HFFc6 (cell line): Measurements from ENCODE around the gene WBP4. TPM values are rescaled to one million over a fixed set of nuclear protein-coding genes. Genes with fewer than 3 reads are reported as not detected.

ENCODE experiments used
- DNase-seq: peaks from one replicate; pipeline ENCODE4 v3.0.0-alpha.2; 2018
- H3K27ac Mint-ChIP-seq: 2 replicates; pipeline ENCODE4 v1.8.0; 2020; ENCODE audit warnings: mild to moderate bottlenecking, mixed read lengths
- H3K27me3 Mint-ChIP-seq: 2 replicates; pipeline ENCODE4 v1.8.0; 2021; ENCODE audit warnings: mild to moderate bottlenecking, moderate library complexity, mixed read lengths; ENCODE audit not compliant: insufficient read depth
- H3K36me3 Mint-ChIP-seq: 2 replicates; pipeline ENCODE4 v1.8.0; 2021; ENCODE audit warnings: low read depth, mixed read lengths
- H3K4me1 Mint-ChIP-seq: 2 replicates; pipeline ENCODE4 v1.8.0; 2020; ENCODE audit warnings: low read depth, mixed read lengths
- H3K4me3 Mint-ChIP-seq: 2 replicates; pipeline ENCODE4 v1.8.0; 2020; ENCODE audit warnings: mild to moderate bottlenecking, moderate library complexity, mixed read lengths
- H3K9me3 Mint-ChIP-seq: 2 replicates; pipeline ENCODE4 v1.8.0; 2020; ENCODE audit warnings: mild to moderate bottlenecking, mixed read lengths
- total RNA-seq, 6 experiments: library from RNA; stranded (reverse); fragmentation: NEBNext Ultra II Directional; extraction: Animal tissue kit (Norgen Biotek cat#: 25700); gene quantifications; 2 replicates in 1 of 6; 3 replicates in 5 of 6; pipeline ENCODE4 v1.2.3, GENCODE V29; 2021
- TF ChIP-seq, protein P1 (sequence below): fragments of 200-600 bp; sonication (generic); IDR thresholded peaks from 2 replicates; pipeline ENCODE4 v1.5.0; 2021; ENCODE audit warnings: antibody characterized with exemption, mild to moderate bottlenecking

Gene WBP4
- total RNA-seq, 6 experiments from 2014 or later = 12.0 to 16.2 (median 14.6) TPM

DNA sequence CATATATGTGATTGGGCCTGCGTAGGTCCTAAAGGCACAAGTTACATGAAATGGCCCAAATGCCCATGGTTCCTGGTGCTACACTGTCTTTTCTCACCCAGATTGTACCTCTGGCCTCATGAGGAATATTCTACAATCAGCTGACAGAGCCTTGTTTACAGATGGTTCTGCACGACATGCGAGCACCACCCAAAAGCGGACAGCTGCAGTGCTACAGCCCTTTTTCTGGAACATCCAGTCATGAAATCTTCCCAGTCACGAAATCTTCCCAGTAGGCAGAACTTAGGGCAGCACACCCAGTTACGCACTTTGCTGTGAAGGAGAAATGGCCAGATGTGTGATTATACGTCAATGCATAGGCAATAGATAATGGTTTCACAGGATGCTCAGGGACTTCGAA is 34.5 kb upstream of the WBP4 start:
- Mint-ChIP-seq H3K4me3 (no peak overlapping the region), H3K4me1 (peaks cover 19% of the 10 kb centered on the region), H3K27ac (no peak overlapping the region), H3K36me3 (peaks cover 12% of the 10 kb centered on the region; the same call in 1 of the 2 replicates), H3K9me3 (no peaks in the 10 kb centered on the region), H3K27me3 (no peaks in the 10 kb centered on the region)
- TF ChIP-seq, protein P1, sequence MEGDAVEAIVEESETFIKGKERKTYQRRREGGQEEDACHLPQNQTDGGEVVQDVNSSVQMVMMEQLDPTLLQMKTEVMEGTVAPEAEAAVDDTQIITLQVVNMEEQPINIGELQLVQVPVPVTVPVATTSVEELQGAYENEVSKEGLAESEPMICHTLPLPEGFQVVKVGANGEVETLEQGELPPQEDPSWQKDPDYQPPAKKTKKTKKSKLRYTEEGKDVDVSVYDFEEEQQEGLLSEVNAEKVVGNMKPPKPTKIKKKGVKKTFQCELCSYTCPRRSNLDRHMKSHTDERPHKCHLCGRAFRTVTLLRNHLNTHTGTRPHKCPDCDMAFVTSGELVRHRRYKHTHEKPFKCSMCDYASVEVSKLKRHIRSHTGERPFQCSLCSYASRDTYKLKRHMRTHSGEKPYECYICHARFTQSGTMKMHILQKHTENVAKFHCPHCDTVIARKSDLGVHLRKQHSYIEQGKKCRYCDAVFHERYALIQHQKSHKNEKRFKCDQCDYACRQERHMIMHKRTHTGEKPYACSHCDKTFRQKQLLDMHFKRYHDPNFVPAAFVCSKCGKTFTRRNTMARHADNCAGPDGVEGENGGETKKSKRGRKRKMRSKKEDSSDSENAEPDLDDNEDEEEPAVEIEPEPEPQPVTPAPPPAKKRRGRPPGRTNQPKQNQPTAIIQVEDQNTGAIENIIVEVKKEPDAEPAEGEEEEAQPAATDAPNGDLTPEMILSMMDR = no peak
- no peak for DNase-seq

DNA sequence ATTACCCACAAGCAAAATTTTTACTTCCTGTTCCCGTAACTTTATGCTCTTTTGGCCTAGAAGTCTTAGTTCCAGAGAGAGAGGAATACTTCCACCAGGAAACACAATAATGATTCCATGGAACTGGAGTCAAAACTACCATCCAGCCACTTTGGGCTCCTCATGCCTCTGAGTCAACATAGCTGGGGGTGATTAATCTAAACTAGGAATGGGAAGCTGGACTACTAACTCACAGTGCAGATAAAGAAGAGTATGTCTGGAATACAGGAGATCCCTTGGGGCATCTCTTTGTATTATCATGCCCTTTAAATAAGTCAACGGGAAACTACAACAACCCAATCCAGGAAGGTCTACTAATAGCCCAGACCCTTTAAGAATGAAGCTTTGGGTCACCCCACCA is 33.3 kb upstream of the WBP4 start:
- TF ChIP-seq, protein P1 = no peak
- Mint-ChIP-seq H3K36me3 (peaks cover 12% of the 10 kb centered on the region; the same call in 1 of the 2 replicates), H3K9me3 (no peaks in the 10 kb centered on the region), H3K27me3 (no peaks in the 10 kb centered on the region), H3K4me1 (peaks cover 21% of the 10 kb centered on the region), H3K4me3 (no peak overlapping the region), H3K27ac (peak overlapping the region; percentile 59)
- peak; percentile 54 for DNase-seq

DNA sequence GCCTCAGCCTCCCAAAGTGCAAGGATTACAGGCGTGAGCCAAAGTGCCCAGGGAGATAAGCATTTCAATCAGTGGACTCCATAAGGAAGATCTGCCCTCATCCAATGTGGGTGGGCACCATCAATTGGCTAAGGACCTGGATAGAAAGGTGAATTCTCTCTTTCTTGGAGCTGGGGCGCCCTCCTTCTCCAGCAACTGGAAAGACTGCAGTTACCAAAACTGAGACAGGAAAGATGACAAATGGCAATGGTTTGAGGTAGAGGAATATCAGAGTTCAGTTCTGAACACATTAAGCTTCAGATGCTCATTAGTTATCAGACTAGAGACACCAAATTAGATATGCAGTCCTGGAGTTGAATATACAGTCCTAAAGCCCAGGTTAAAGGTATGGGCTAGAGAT is 31.7 kb upstream of the WBP4 start:
- Mint-ChIP-seq H3K27ac (no peak overlapping the region), H3K9me3 (no peaks in the 10 kb centered on the region), H3K4me3 (no peak overlapping the region), H3K27me3 (no peaks in the 10 kb centered on the region), H3K4me1 (peaks cover 25% of the 10 kb centered on the region), H3K36me3 (peaks cover 12% of the 10 kb centered on the region; the same call in 1 of the 2 replicates)
- TF ChIP-seq, protein P1 = no peak
- DNase-seq = no peak

DNA sequence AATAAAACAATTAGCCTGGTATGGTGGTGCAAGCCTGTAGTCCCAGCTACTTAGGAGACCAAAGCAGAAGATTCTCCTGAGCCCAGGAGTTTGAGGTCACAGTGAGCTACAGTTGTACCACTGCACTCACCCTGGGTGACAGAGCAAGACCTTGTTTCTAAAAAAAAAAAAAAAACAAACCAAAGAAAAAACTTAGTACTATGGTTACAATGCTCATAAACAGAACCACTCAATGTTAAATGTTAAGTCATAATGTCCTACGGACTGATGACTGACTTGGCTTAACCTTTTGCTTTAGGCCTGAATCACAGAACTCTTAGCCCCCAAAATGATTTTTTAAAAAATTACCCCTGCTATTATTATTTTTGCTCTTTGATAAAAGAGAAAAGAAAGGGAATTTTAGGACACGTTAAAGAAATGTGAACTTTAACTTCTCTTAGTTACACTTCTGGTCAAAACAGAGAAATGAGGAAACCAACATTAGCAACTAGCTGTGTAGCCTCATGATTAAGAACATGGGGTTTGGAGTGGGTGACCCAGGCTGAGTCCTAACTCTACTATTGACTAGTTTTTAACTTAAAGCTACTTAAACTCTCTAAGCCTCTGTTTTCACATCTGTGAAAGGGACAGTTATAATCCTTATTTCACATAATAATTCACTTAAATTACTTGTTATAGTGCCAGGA is 28.5 kb upstream of the WBP4 start:
- peak overlapping the region; percentile 24; the same call in 1 of the 2 replicates for H3K27ac Mint-ChIP-seq
- no peaks in the 10 kb centered on the region for H3K27me3 Mint-ChIP-seq
- 0 out of 2 replicates have a peak, but pooled peaks cover 2% of the 10 kb centered on the region for H3K36me3 Mint-ChIP-seq
- TF ChIP-seq, protein P1 = no peak
- H3K9me3 Mint-ChIP-seq = no peaks in the 10 kb centered on the region
- H3K4me3 Mint-ChIP-seq = no peak overlapping the region
- DNase-seq = no peak
- peaks cover 30% of the 10 kb centered on the region for H3K4me1 Mint-ChIP-seq

DNA sequence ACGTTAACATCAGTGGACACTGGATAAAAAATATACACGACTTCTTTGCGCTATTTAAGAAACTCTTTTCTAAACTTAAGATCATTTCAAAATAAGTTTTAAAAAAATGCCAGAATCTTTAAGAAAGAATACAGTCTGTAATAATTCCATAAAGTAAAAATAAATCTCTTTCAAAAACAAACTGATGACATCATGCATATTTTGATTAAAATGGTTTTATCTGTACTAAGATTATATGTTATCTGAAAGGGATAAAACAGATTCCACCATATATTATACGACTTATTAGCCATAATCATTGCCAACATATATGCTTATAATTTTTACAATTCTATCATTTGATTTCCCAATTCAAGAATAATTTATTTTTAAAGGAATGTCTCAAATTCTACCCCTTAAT is 26.9 kb upstream of the WBP4 start:
- Mint-ChIP-seq H3K27ac (no peak overlapping the region), H3K27me3 (no peaks in the 10 kb centered on the region), H3K4me3 (no peak overlapping the region), H3K4me1 (peaks cover 23% of the 10 kb centered on the region), H3K9me3 (no peaks in the 10 kb centered on the region), H3K36me3 (0 out of 2 replicates have a peak, but pooled peaks cover 4% of the 10 kb centered on the region)
- TF ChIP-seq, protein P1 = no peak
- no peak for DNase-seq
